ENCODE measurements around the gene DTX3L. TPM values are rescaled to one million over a fixed set of nuclear protein-coding genes. Genes with fewer than 3 reads are reported as not detected.

Gene DTX3L
- total RNA-seq, 1 donor: 39.6 TPM

DNA sequence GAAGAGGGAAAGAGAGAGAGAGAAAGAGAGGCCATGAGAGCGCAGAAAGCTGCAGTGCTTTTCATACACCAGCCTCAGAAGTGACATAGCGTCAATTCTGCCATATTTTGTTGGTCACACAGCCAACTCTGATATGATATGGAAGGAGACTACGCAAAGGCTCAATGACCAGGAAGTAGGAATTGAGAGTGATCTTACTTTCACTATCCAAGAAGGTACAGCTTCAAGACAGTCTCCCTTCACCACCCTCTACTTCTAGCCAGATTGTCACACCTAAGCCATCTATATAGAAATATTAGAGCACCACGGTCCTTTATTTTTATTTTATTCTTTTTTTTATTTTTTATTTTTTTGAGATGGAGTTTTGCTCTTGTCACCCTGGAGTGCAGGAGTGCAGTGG, 34.4 kb downstream of the DTX3L start:
- no peak for DNase-seq (ENCODE audit: low read depth)
- TF ChIP-seq, protein P1, sequence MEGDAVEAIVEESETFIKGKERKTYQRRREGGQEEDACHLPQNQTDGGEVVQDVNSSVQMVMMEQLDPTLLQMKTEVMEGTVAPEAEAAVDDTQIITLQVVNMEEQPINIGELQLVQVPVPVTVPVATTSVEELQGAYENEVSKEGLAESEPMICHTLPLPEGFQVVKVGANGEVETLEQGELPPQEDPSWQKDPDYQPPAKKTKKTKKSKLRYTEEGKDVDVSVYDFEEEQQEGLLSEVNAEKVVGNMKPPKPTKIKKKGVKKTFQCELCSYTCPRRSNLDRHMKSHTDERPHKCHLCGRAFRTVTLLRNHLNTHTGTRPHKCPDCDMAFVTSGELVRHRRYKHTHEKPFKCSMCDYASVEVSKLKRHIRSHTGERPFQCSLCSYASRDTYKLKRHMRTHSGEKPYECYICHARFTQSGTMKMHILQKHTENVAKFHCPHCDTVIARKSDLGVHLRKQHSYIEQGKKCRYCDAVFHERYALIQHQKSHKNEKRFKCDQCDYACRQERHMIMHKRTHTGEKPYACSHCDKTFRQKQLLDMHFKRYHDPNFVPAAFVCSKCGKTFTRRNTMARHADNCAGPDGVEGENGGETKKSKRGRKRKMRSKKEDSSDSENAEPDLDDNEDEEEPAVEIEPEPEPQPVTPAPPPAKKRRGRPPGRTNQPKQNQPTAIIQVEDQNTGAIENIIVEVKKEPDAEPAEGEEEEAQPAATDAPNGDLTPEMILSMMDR (IDR thresholded peaks at IDR 0.05; ENCODE audit: insufficient read depth, low read length): no peak
- no peak overlapping the region for H3K4me3 ChIP-seq (ENCODE audit: low read depth, low read length)

DNA sequence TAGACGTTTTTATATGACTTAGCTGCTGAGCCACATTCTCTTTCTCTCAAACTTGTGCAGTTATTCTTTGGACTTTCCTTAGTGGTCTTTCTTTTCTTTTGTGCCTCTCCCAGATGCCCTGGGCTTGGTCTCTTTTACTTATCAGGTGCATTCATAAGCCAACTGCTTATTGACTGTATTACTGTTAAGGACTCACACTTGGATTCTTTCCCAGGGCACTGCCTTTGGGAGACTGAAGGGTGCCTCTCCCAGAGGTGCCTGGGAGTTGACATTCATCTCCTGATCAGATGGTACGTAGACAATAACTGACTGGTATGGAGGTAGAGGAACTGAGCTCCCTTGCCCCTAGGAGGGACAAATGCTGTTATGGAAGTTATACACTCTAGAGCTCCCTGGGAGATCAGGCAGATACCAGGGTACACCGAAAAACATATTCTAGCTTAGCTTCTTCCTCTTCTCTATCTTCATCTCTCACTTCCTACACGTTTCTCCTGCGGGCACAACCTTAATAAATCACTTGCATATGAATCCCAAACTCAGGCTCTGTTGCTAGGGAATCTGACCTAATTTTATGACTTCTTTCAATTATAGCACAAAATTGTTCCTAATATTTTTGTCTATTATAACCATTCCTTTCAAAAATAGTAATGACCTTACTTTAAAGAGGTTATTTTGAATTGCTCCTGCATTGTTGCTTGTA, 38.0 kb downstream of the DTX3L start:
- no peak for DNase-seq (ENCODE audit: low read depth)

DNA sequence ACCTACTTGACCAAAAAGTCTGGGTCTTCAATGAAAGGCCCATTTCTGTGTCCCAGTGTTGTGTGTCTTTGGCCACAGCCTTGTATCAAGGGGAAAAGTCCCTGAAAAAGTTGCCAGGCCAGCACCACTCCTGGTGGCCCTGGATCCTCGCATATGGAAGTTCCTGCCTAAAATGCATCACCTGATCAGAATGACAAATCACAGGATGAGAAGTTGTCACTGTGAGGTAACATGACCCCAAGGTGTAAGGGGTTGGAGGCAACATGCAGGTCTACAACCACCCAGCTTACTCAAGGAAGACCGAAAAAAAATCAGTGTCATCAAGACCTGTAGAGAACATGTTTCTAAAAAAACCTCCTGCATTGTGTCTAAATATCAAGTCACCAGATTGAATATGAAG, 38.9 kb downstream of the DTX3L start:
- DNase-seq (ENCODE audit: low read depth): no peak
- TF ChIP-seq, protein P1 (IDR thresholded peaks at IDR 0.05; ENCODE audit: insufficient read depth, low read length): no peak
- H3K4me3 ChIP-seq (ENCODE audit: low read depth, low read length): no peak overlapping the region

More for the DNA sequence above, 38.0 kb downstream of the DTX3L start:
- TF ChIP-seq, protein P1 (IDR thresholded peaks at IDR 0.05; ENCODE audit: insufficient read depth, low read length): no peak
- H3K4me3 ChIP-seq (ENCODE audit: low read depth, low read length): no peak overlapping the region

DNA sequence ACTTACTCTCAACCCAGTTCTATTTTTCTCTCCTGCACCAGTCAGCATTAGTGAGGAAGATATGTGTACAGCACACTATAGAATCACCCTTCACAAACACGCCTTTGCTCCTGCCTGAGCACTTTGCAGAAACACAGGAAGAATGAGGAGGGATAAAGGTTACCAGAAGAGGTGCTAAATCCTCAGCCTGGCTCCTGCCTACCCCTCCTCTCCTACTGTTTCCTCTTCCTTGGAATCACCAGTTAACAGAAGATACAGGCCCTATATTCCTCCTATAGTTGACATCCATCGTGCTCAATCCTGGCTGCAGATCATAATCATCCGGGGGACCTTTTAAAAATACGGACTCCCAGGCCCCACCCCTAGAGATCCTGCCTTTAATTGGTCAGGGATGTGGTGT, 42.2 kb downstream of the DTX3L start:
- H3K4me3 ChIP-seq (ENCODE audit: low read depth, low read length): no peak overlapping the region
- DNase-seq (ENCODE audit: low read depth): no peak
- TF ChIP-seq, protein P1 (IDR thresholded peaks at IDR 0.05; ENCODE audit: insufficient read depth, low read length): no peak

DNA sequence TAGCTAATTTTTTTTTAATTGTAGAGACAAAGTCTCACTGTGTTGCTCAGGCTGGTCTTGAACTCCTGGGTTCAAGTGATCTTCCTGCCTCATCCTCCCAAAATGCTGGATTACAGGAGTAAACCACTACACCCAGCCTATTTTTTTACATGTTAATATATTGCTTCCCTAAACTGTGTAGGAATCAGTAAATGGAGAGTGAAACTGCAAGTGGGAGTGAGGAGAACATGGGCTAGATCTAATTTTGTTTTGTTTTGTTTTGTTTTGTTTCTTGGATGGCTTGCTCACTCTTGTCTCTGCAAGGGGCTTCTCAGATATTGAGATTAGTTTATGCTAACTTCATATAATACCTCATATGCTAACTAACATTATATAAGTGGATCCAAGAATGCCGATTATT, 44.8 kb downstream of the DTX3L start:
- no peak overlapping the region for H3K4me3 ChIP-seq (ENCODE audit: low read depth, low read length)
- DNase-seq (ENCODE audit: low read depth): no peak
- TF ChIP-seq, protein P1 (IDR thresholded peaks at IDR 0.05; ENCODE audit: insufficient read depth, low read length): no peak

GRCh38 chr3:122609798-122610559, 45.8 kb downstream of the DTX3L start:
- TF ChIP-seq, protein P1 (IDR thresholded peaks at IDR 0.05; ENCODE audit: insufficient read depth, low read length): no peak
- peak; percentile 66 for DNase-seq (ENCODE audit: low read depth)
- H3K4me3 ChIP-seq (ENCODE audit: low read depth, low read length): no peak overlapping the region

All from fibroblast of the aortic adventitia (primary cell).